GM10266 (cell line): ENCODE measurements around the gene TXNRD2.

ENCODE experiments used
- DNase-seq: peaks from one replicate; pipeline ENCODE4 v3.0.0; 2012; ENCODE audit errors: extremely low spot score
- TF ChIP-seq, protein P1 (sequence below): IDR thresholded peaks from 2 replicates; pipeline ENCODE4 v1.5.1; 2012; ENCODE audit warnings: mild to moderate bottlenecking, low read depth; ENCODE audit not compliant: control insufficient read depth, insufficient read depth; ENCODE audit errors: missing control alignments

TXNRD2 gene

DNA sequence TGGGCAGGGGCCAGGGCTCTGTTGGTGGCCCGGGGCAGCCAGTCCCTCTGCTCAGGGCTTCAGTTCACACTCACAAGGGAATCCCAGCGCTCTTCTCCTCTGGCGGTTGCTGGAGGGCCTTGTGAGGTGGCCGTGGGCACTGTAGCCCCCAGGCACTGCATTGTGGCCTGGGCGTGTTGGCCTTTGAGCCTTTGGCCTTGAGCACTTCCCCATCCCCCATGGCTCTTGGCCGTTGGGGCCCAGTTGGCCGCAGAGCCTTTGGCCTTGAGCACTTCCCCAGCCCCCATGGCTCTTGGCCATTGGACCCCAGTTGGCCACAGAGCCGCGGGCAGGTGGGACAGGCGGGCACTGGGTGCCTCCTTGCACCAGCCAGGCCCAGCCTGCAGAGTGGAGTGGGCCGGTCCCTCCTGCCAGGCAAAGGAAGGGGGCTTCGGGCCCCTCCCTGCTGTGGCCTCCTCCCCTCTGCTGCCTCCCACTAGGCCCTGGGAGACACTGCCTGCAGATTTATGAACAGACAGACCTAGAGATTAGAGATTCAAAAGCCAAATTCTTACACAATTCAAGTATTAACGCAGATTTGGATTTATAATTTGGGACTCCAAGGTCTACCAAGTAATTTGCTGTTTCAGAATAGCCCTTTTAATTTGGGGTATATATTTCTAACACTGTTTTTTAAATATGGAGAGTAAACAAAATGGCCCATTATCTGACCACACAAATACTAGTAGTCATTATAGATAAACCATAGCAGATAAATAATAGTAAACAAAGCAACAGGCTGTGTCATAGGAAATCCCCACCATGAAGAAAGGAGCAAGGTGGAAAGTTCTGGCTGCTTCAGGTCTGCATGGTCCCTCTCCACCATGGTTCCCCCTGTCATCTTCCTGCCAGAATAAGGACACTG, 18.2 kb upstream of the TXNRD2 start:
- no peak for DNase-seq
- TF ChIP-seq, protein P1, sequence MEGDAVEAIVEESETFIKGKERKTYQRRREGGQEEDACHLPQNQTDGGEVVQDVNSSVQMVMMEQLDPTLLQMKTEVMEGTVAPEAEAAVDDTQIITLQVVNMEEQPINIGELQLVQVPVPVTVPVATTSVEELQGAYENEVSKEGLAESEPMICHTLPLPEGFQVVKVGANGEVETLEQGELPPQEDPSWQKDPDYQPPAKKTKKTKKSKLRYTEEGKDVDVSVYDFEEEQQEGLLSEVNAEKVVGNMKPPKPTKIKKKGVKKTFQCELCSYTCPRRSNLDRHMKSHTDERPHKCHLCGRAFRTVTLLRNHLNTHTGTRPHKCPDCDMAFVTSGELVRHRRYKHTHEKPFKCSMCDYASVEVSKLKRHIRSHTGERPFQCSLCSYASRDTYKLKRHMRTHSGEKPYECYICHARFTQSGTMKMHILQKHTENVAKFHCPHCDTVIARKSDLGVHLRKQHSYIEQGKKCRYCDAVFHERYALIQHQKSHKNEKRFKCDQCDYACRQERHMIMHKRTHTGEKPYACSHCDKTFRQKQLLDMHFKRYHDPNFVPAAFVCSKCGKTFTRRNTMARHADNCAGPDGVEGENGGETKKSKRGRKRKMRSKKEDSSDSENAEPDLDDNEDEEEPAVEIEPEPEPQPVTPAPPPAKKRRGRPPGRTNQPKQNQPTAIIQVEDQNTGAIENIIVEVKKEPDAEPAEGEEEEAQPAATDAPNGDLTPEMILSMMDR = no peak

DNA sequence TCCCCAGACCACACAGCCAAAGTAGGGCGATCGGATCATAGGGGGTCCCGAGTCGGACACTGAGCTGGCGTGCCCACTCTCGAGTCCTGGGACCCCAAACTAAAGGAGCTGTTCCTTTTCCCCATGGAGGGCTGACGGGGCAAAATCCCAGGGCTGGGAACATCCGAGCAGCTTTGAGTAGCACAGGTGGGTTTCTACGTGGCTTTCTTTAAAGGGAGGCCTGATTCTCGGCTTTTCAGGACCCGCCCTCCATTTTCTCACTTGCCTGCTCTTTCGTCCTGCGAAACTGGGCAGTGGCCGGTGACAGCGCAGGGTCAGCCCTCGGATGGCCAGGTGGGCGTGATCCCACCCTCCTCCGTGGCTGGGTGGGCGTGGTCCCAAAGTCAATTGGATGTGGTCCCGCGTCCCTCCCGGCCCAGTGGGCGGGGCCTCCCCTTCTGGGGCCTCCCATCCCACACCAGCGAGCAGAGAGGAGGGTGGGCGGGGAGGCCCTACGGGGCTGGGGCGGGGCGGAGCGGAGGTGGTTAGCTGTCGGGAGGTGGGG, 17.5 kb upstream of the TXNRD2 start:
- no peak for DNase-seq
- TF ChIP-seq, protein P1 = no peak

DNA sequence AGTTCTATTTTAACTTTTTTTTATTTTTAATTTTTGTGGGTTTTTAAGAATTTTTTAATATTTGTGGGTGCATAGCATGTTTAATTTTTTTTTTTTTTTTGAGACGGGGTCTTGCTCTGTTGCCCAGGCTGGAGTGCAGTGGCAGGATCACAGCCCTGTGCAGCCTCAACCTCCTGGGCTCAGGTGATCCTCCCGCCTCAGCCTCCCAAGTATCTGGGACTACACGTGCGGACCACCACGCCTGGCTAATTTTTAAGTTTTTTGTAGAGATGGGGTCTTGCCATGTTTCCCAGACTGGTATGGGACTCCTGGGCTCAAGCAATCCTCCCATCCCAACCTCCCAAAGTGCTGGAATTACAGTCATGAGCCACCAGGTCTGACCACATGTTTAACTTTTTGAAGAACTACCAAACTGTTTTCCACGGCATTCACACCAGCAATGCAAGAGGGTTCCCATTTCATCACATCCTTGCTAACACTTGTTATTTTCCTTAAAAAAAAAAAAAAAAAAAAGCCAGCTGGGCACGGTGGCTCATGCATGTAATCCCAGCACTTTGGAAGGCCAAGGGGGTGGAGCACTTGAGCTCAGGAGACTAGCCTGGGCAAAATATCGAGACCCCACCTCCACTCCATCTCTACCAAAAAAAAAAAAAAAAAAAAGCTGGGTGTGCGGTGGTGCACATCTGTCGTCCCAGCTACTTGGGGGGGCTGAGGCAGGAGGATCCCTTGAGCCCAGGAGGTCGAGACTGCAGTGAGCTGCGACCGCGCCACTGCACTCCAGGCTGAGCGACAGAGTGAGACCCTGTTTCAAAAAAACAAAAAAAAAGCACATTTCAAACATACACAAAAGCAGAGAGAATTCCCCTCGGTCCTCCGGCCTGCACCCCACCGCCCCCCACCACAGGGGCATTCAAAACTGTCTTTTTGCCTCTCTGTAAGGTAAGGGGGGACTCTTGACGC, 16.7 kb upstream of the TXNRD2 start:
- TF ChIP-seq, protein P1 = no peak
- DNase-seq = no peak

DNA sequence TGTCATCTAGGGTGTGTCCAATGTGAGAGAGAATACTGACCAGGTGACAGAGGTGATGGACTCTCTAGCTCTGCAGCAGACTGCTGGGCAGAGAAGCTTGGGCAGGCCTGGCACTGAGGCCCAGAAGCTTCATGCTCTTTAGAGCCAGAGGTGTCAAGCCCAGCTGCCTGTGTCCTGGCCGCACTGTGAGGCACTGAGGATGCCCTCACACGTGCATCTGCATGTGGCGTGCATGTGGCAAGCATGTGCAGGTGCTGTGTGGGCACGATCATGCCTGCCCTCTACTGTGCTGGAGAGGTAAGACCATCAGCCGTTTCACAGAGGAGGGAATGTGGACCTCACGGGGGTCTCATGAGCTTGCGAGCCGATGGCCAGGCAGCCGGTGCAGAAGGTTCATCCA, 15.8 kb upstream of the TXNRD2 start:
- DNase-seq = no peak
- TF ChIP-seq, protein P1 = no peak

DNA sequence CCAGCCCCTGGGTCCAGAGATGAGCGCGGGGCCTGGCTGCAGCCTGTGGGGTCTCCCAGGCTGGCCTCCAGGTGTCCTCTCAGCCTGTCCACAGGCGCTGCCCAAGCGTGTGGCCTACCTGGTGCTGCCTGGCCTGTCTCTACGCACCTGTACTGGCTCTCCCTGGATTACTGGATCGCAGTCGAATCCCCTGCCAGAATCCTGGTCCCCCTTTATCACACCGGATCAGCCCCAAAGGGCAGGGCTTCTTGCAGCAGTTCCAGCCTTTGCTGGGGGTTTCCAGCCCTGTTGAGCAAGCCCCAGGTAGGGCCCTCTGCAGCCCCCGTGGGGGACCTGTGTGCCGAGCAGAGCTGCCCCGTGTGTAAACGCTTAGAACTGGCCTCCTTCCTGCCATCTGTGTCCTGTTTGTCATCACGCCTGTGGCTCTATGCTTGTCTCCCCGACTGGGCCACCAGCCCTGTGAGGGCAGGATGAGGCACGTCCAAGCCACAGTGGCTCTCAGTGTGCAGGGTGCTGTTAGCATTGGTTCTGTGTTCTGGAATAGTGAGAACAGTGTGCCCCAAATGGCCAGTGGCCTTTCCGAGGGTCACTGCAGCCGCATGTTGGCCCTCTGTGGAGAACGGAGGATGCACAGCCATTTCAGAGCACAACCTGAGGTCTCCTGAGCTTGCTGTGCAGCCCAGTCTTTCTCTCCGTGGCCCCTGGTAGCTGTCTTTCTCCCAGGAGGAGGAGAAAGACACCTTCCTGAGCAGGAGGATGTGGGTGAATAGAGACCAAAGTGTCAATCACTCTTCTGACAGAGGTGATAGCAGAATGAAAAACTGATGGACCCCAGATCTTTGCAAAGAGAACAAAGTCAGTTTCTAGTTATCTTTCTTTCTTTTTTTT, 13.9 kb upstream of the TXNRD2 start:
- TF ChIP-seq, protein P1 = no peak
- no peak for DNase-seq

DNA sequence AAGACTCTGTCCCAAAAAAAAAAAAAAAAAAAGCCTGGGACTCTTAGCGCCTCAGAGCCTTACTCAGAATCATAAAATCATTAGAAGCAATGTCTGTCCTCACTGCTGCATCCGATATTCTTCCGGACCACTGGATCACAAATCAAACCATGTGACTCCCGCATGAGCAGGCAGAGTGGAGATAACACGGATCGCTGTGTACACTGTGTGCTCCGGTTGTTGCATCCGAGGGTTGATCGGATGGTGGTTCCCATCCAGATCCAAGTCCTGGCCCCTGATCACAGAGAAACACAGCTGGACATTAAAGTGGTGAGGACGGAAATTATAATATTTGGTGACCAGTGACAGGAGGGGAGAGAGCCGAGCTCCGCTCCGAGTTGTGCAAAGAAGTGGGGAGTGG, 9.7 kb upstream of the TXNRD2 start:
- TF ChIP-seq, protein P1 = no peak
- no peak for DNase-seq
